ENCODE measurements around the gene TMEM218.

GRCh38 chr11:125078516-125079140 is 32.8 kb downstream of the TMEM218 start:
- TF ChIP-seq, protein P1, sequence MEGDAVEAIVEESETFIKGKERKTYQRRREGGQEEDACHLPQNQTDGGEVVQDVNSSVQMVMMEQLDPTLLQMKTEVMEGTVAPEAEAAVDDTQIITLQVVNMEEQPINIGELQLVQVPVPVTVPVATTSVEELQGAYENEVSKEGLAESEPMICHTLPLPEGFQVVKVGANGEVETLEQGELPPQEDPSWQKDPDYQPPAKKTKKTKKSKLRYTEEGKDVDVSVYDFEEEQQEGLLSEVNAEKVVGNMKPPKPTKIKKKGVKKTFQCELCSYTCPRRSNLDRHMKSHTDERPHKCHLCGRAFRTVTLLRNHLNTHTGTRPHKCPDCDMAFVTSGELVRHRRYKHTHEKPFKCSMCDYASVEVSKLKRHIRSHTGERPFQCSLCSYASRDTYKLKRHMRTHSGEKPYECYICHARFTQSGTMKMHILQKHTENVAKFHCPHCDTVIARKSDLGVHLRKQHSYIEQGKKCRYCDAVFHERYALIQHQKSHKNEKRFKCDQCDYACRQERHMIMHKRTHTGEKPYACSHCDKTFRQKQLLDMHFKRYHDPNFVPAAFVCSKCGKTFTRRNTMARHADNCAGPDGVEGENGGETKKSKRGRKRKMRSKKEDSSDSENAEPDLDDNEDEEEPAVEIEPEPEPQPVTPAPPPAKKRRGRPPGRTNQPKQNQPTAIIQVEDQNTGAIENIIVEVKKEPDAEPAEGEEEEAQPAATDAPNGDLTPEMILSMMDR (IDR thresholded peaks at IDR 0.05) = no peak
- TF ChIP-seq POLR2A (IDR thresholded peaks at IDR 0.05) = no peak
